ENCODE results near the gene CDHR2.

- TF ChIP-seq, protein P1, sequence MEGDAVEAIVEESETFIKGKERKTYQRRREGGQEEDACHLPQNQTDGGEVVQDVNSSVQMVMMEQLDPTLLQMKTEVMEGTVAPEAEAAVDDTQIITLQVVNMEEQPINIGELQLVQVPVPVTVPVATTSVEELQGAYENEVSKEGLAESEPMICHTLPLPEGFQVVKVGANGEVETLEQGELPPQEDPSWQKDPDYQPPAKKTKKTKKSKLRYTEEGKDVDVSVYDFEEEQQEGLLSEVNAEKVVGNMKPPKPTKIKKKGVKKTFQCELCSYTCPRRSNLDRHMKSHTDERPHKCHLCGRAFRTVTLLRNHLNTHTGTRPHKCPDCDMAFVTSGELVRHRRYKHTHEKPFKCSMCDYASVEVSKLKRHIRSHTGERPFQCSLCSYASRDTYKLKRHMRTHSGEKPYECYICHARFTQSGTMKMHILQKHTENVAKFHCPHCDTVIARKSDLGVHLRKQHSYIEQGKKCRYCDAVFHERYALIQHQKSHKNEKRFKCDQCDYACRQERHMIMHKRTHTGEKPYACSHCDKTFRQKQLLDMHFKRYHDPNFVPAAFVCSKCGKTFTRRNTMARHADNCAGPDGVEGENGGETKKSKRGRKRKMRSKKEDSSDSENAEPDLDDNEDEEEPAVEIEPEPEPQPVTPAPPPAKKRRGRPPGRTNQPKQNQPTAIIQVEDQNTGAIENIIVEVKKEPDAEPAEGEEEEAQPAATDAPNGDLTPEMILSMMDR (IDR thresholded peaks at IDR 0.05): no peak
- TF ChIP-seq ZFX (IDR thresholded peaks at IDR 0.05; ENCODE audit: borderline replicate concordance): no peak
Measured at GRCh38 chr5:176575066-176575465, 25.9 kb downstream of the CDHR2 start.
